Activated CD8-positive, alpha-beta memory T cell treated with anti-CD3 and anti-CD28 coated beads, Interleukin-2, amount 10 ng/mL, durations not matched to agents 7 days and 5 days (primary cell): ENCODE results near the gene SERPINA1. TPM values are rescaled to one million over a fixed set of nuclear protein-coding genes. Genes with fewer than 3 reads are reported as not detected.

Experiments used
- ATAC-seq: fragments of 150-1000 bp; cut with Tn5 transposase; one replicate; pipeline ENCODE4 v1.10.0; 2021; ENCODE audit warnings: moderate library complexity
- CTCF ChIA-PET: fragments of 350-600 bp; sonication (Branson Sonifier 250); formaldehyde crosslinking; loops from one replicate; lab custom pipeline; 2021; ENCODE audit warnings: antibody characterized with exemption; lab: Charles Lee
- DNase-seq: peaks from one replicate; pipeline ENCODE4 v3.0.0-alpha.2; 2020
- H3K27ac Mint-ChIP-seq: one replicate; pipeline ENCODE4 v1.8.0; 2021; ENCODE audit warnings: mild to moderate bottlenecking, mixed read lengths
- H3K27me3 Mint-ChIP-seq: one replicate; pipeline ENCODE4 v1.8.0; 2021; ENCODE audit warnings: mixed read lengths
- H3K36me3 Mint-ChIP-seq: one replicate; pipeline ENCODE4 v1.8.0; 2021; ENCODE audit warnings: mild to moderate bottlenecking, mixed read lengths
- H3K4me1 Mint-ChIP-seq: one replicate; pipeline ENCODE4 v1.8.0; 2021; ENCODE audit warnings: mixed read lengths
- H3K4me3 Mint-ChIP-seq: one replicate; pipeline ENCODE4 v1.8.0; 2021; ENCODE audit warnings: mild to moderate bottlenecking, moderate library complexity, mixed read lengths
- H3K9me3 Mint-ChIP-seq: one replicate; pipeline ENCODE4 v1.8.0; 2022; ENCODE audit warnings: low read depth, mixed read lengths
- total RNA-seq, 2 experiments: library from RNA; stranded (reverse); gene quantifications; one replicate each; pipeline ENCODE4 v1.2.3, GENCODE V29; 2021

SERPINA1 gene
- total RNA-seq, 2 experiments from 2014 or later, result 0.49 TPM; not detected in 1

DNA sequence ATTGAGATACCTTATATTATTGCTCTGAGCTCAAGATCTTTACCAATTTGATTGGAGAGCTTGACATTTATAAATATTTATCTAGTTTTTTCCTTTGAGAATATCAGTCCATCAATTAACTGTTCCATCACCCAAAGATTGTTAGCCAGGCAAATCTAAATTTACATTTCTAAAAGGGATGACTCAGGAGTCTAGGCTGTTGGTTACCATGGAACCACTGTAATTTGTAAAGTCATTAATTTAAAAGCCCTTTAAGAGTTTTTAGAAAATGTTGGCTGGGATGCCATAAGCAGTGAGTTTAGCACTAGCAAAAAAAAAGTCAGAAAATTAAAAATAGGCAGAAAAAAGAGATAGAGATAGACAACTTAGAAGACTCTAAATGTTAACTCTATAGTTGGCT, 19.5 kb upstream of the SERPINA1 start:
- ATAC-seq, result no peak
- Mint-ChIP-seq H3K4me1 (no peaks in the 10 kb centered on the region), H3K36me3 (no peaks in the 10 kb centered on the region), H3K27me3 (peaks cover 10% of the 10 kb centered on the region), H3K9me3 (peaks cover 4% of the 10 kb centered on the region), H3K4me3 (no peak overlapping the region), H3K27ac (no peak overlapping the region)
- DNase-seq, result no peak
- CTCF ChIA-PET, result no interaction called here

DNA sequence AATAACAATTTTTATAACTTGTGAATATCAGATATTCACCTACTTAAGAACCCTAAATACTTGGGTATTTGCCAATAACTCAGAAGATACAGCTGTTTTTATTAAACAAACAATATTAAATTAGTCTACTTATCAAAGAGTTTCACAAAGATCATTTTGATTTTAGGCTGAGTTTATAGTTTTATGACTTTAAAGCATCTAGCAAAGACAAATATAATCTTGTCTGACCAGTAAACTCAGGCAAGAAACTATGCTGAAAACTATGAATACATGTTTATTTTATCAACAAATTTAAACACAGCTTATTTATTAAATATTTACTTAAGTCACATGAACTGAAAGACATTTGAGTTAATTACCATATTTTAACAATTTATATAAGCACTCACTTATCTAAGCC, 18.5 kb upstream of the SERPINA1 start:
- no peak overlapping the region for H3K4me3 Mint-ChIP-seq
- ATAC-seq, result no peak
- no peaks in the 10 kb centered on the region for H3K4me1 Mint-ChIP-seq
- H3K9me3 Mint-ChIP-seq, result peaks cover 4% of the 10 kb centered on the region
- H3K27me3 Mint-ChIP-seq, result peaks cover 14% of the 10 kb centered on the region
- no peaks in the 10 kb centered on the region for H3K36me3 Mint-ChIP-seq
- H3K27ac Mint-ChIP-seq, result no peak overlapping the region
- CTCF ChIA-PET, result no interaction called here
- DNase-seq, result no peak

DNA sequence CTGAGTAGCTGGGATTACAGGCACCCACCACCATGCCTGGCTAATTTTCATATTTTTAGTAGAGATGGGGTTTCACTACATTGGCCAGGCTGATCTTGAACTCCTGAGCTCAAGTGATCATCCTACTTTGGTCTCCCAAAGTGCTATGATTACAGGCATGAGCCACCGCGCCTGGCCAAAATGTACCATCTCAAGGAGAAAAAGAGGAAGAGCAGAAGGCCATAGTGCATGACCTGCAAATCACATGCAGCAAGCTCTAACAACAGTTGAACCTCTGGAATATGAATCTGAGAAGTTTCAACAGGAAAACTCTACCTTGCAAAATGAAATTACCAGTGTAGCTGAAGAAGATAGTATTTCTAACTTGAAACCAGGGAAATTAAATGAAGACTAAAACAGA, 17.1 kb upstream of the SERPINA1 start:
- DNase-seq (no peak), ATAC-seq (no peak)
- no peaks in the 10 kb centered on the region for H3K4me1 Mint-ChIP-seq
- H3K4me3 Mint-ChIP-seq, result no peak overlapping the region
- peaks cover 4% of the 10 kb centered on the region for H3K9me3 Mint-ChIP-seq
- no peaks in the 10 kb centered on the region for H3K36me3 Mint-ChIP-seq
- H3K27ac Mint-ChIP-seq, result no peak overlapping the region
- CTCF ChIA-PET, result no interaction called here
- H3K27me3 Mint-ChIP-seq, result peaks cover 10% of the 10 kb centered on the region

DNA sequence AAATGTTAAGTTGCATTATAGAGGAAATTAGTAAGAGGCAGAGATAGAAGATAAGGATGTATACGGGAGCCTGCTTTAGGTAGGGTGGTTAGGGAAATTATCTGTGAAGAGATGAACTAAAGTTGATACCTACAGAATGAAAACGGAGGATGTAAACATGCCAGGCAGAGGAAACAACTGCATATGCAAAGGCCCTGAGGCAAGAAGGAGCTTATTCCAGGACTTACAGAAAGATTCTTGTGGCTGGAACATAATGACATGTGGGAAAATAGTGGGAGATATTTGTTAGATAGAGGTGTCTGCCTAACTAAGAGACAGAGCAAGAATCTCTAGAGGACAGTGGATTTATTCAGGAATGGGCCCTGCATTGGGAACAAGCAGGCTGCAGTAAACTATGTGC, 16.2 kb upstream of the SERPINA1 start:
- Mint-ChIP-seq H3K4me1 (no peaks in the 10 kb centered on the region), H3K9me3 (peaks cover 4% of the 10 kb centered on the region), H3K27ac (no peak overlapping the region), H3K4me3 (no peak overlapping the region), H3K27me3 (peaks cover 10% of the 10 kb centered on the region), H3K36me3 (no peaks in the 10 kb centered on the region)
- CTCF ChIA-PET, result no interaction called here
- ATAC-seq (no peak), DNase-seq (no peak)

DNA sequence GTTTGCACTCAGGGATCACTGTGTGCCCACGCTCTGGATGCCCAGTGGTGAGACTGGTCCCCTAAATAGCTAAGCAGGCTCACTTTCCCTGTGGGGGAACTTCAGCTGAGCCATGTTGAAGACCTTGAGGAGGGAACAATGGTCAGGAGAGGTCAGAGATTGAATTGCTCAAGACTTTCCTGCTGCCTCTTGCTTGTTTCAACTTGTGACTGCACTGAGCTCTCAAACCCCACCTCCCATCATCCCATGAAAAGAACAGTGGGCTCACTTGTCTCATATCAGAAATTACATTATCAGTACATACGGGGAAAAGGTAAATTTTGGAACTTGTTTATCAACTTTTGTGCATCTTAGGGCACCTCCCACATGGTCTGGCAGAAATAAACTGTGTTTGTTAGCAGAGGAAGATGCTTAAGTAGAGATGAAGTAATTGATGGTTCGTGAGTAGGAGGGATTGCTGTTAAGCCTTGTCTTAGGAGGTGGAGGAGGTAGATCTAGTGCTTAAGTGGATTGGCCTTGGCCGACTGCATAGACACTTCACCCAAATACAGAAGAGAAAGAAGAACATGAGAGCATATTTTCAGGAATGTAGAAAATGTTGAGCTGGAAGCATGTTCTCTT, 15.0 kb upstream of the SERPINA1 start:
- H3K27me3 Mint-ChIP-seq, result peaks cover 10% of the 10 kb centered on the region
- no peaks in the 10 kb centered on the region for H3K4me1 Mint-ChIP-seq
- no peak overlapping the region for H3K4me3 Mint-ChIP-seq
- no peak overlapping the region for H3K27ac Mint-ChIP-seq
- ATAC-seq (no peak), DNase-seq (no peak)
- H3K9me3 Mint-ChIP-seq, result no peaks in the 10 kb centered on the region
- CTCF ChIA-PET, result no interaction called here
- H3K36me3 Mint-ChIP-seq, result no peaks in the 10 kb centered on the region

DNA sequence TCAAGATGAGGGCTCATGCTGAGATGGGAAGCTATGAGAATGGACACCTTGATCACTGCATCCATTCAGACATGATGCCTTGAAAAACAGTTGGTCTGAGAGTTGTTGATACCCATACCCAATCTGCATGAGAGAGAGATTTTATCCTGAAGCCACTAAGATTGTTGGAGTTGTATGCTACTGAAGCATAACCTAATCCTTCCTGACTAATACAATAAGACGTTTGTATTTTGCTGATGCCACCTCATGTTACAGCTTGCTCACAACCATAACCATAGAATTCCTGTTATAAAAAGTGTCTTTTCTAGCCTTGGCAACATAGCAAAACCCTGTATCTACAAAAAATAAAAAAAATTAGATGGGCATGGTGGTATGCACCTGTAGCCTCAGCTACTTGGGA, 12.7 kb upstream of the SERPINA1 start:
- Mint-ChIP-seq H3K36me3 (no peaks in the 10 kb centered on the region), H3K9me3 (no peaks in the 10 kb centered on the region), H3K4me3 (no peak overlapping the region), H3K27ac (no peak overlapping the region), H3K4me1 (no peaks in the 10 kb centered on the region), H3K27me3 (peaks cover 25% of the 10 kb centered on the region)
- CTCF ChIA-PET, result no interaction called here
- ATAC-seq (no peak), DNase-seq (no peak)

DNA sequence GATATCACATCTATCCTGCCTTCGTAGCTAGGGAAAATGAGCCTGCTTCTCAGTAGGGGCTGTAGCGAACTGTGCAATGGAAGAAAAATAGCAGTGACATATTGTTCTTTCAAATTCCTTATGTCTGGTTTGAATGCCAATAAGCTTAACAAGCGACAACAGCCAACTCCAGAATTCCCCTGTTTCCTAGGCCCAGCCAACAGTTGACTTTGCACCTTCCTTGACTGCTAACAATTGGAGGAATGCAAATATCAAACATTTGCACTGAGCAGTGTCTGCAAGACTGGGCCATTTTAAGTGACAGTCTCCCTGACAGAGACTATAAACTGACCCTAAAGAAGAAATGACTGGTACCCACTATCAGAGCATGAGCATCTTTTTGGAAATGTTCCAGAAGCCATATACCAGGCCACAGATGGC, 12.0 kb upstream of the SERPINA1 start:
- CTCF ChIA-PET, result no interaction called here
- Mint-ChIP-seq H3K4me3 (no peak overlapping the region), H3K36me3 (no peaks in the 10 kb centered on the region), H3K4me1 (no peaks in the 10 kb centered on the region), H3K27ac (no peak overlapping the region), H3K27me3 (peaks cover 29% of the 10 kb centered on the region), H3K9me3 (no peaks in the 10 kb centered on the region)
- ATAC-seq (no peak), DNase-seq (no peak)

DNA sequence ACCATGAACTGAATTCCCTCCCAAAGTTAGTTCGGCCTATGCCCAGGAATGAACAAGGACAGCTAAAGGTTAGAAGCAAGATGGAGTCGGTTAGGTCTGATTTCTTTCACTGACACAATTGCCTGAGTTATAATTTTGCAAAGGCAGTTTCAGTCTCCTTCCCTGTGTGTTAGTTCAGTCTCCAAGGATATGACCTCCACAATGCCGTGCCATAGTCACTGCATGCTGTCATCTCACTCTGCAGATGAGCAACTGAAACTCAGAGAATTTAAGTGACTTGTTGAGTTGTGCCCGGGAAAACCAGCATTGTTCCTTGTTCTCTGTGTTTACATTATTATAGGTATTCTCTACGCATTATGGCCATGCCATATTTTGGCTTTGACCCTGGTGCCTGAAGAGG, 10.1 kb upstream of the SERPINA1 start:
- ATAC-seq (no peak), DNase-seq (no peak)
- Mint-ChIP-seq H3K9me3 (no peaks in the 10 kb centered on the region), H3K27ac (no peak overlapping the region), H3K4me3 (no peak overlapping the region), H3K4me1 (peaks cover 2% of the 10 kb centered on the region), H3K36me3 (no peaks in the 10 kb centered on the region), H3K27me3 (peaks cover 33% of the 10 kb centered on the region)
- CTCF ChIA-PET, result no interaction called here

DNA sequence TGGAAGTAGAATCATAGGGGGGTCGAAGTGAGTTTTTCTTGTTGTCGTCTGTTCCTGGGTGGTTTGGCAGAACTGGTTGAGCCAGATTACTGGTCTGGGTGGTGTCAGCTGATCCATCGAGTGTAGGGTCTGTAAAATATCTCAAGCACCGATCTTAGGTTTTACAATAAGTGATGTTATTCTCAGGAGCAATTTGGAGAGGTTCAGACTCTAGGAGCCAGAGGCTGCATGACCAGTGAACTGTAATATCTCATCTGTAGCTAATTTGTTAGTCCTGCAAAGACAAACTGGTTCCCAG, 9.7 kb upstream of the SERPINA1 start:
- CTCF ChIA-PET, result no interaction called here
- H3K4me1 Mint-ChIP-seq, result peaks cover 2% of the 10 kb centered on the region
- no peaks in the 10 kb centered on the region for H3K9me3 Mint-ChIP-seq
- peaks cover 33% of the 10 kb centered on the region for H3K27me3 Mint-ChIP-seq
- no peak overlapping the region for H3K27ac Mint-ChIP-seq
- ATAC-seq (no peak), DNase-seq (no peak)
- no peak overlapping the region for H3K4me3 Mint-ChIP-seq
- H3K36me3 Mint-ChIP-seq, result no peaks in the 10 kb centered on the region

DNA sequence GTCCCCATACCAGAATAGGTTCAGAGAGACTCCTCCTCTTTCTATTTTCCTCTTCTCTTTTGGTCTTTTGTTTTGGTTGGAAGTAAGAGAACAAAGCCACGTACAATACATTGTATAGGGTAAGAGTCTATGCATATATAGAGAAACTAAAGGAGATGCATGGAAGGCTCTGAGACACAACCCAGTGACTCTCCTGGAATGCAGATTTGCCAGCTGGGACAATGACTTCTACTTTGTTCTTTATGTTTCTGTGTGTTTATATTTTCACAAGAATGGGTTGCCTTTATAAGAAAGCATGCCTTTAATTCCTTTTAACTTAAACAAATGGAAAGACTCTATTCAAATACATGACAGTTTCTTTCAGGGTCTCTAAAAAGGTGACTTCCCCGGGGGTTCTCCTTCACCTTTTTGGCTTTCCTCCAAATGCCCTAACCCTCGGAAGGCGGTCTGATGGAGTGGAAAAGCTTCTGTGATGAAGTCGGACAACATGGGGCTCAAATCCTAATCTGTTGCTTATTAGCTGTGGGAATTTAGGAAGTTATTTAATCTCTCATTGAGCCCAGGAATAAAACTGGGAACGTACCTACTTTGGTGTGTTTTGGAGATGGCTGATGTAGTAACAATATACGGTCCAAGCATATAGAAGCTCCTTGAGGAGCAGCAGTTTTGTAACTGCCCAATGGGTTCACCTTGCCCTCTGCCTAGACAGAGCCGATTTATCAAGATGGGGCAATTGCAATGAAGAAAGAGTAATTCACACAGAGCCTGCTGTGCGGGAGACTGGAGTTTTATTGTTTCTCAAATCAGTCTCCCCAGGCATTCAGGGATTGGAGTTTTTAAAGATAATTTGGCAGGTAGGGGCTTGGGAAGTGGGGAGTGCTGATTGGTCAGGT, 9.1 kb upstream of the SERPINA1 start:
- no peak for ATAC-seq
- Mint-ChIP-seq H3K36me3 (no peaks in the 10 kb centered on the region), H3K27me3 (peaks cover 33% of the 10 kb centered on the region), H3K4me1 (peaks cover 2% of the 10 kb centered on the region), H3K4me3 (no peak overlapping the region), H3K27ac (no peak overlapping the region), H3K9me3 (no peaks in the 10 kb centered on the region)
- no peak for DNase-seq
- CTCF ChIA-PET, result no interaction called here

DNA sequence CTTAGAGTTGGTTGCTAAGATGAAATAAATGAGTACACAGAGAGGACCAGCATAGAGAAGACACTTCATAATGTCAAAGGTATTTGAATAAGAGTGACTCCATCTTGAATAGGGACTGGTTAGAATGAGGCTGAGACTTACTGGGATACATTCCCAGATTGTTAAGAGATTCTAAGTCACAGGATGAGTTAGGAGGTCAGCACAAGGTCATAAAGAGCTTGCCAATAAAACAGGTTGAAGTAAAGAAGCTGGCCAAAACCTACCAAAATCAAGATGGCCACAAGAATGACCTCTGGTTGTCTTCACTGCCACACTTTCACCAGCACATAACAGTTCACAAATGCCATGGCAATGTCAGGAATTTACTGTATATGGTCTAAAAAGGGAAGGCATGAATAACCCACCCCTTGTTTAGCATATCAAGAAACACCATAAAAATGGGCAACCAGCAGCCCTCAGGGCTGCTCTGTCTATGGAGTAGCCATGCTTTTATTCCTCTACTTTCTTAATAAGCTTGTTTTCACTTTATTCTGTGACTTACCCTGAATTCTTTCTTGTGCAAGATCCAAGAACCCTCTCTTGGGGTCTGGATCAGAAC, 8.3 kb upstream of the SERPINA1 start:
- Mint-ChIP-seq H3K4me3 (no peak overlapping the region), H3K4me1 (peaks cover 7% of the 10 kb centered on the region), H3K27ac (no peak overlapping the region), H3K9me3 (no peaks in the 10 kb centered on the region), H3K27me3 (peaks cover 29% of the 10 kb centered on the region), H3K36me3 (no peaks in the 10 kb centered on the region)
- DNase-seq, result no peak
- CTCF ChIA-PET, result no interaction called here
- no peak for ATAC-seq

DNA sequence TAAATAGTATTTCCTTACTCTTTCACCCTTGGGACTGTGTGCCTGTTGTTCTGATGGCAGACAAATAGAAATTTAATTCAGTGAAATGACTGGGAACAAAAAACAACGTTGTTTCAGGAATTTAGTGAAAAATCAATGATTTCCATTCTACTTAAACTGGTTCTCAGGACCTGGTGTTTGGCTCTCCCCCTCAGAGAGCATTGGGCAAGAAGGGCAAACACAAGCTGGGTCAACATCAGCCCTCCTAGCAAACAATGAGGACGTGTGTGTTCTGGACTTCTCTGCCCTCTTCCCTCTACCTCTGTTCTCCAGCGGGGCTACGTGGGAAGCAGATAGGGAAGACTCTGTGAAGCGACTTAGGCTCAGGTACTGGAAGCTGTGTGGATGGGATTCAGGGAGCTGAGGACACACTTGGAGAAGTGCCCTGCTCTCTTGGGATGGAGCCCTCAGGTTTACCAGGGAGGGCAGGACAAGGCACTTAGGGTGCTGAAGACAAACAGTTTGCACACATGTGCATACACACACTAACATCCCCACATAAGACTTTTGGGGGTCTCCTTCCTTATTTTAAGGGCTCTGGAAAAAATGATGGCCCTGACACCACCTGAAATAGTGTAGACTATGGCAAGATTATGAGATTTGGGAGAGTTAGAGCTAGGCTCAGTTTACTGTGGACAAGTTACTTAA, 7.6 kb upstream of the SERPINA1 start:
- H3K9me3 Mint-ChIP-seq, result no peaks in the 10 kb centered on the region
- peaks cover 29% of the 10 kb centered on the region for H3K27me3 Mint-ChIP-seq
- no peak for ATAC-seq
- CTCF ChIA-PET, result no interaction called here
- no peak overlapping the region for H3K27ac Mint-ChIP-seq
- no peaks in the 10 kb centered on the region for H3K36me3 Mint-ChIP-seq
- no peak for DNase-seq
- peaks cover 7% of the 10 kb centered on the region for H3K4me1 Mint-ChIP-seq
- no peak overlapping the region for H3K4me3 Mint-ChIP-seq

DNA sequence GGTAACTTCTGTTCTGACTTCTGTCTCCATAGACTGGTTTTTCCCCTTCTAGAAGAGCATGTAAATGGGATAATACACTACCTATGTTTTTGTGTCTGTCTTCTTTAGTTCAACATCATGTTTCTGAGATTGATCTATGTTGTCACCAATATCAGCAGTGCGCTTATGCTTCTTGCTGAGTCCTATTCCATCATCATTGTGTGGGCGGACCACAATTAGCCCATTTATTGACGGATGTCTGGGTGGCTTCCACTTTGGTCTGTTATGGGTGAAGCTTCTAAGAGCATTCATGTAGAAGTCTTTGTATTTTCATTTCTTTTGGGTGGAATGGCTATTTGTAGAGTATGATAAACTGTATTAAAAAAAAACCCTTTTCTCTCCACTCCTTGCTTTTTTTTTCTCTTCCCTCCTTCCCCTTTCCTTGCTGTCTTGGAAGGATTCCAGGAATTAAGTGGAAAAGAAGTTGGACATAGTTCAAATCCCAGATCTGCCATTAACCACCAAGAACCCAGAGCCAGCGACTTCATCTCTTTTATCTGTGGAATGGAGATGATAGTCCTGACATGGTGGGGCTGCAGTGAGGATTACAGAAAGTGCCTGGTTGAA, 7.0 kb upstream of the SERPINA1 start:
- CTCF ChIA-PET, result no interaction called here
- DNase-seq, result no peak
- Mint-ChIP-seq H3K9me3 (no peaks in the 10 kb centered on the region), H3K4me3 (no peak overlapping the region), H3K4me1 (peaks cover 7% of the 10 kb centered on the region), H3K27ac (no peak overlapping the region), H3K36me3 (no peaks in the 10 kb centered on the region), H3K27me3 (peaks cover 29% of the 10 kb centered on the region)
- no peak for ATAC-seq
